GM12864 (cell line): Measurements from ENCODE around the gene WLS.

ENCODE experiments used
- DNase-seq: peaks from one replicate; pipeline ENCODE4 v3.0.0-alpha.2; 2011; ENCODE audit warnings: low read depth
- H3K4me3 ChIP-seq: 2 replicates; pipeline ENCODE4 v1.5.1; 2011; ENCODE audit warnings: mild to moderate bottlenecking, low read depth, low read length, control low read depth
- TF ChIP-seq, protein P1 (sequence below): IDR thresholded peaks from 2 replicates; pipeline ENCODE4 v1.5.1; 2011; ENCODE audit warnings: low read depth, mild to moderate bottlenecking, moderate library complexity, low read length, control low read depth, inconsistent platforms; ENCODE audit errors: missing control alignments

The WLS gene

GRCh38 chr1:68218490-68218889 is 13.8 kb downstream of the WLS start:
- no peak for DNase-seq
- H3K4me3 ChIP-seq = no peak overlapping the region
- TF ChIP-seq, protein P1, sequence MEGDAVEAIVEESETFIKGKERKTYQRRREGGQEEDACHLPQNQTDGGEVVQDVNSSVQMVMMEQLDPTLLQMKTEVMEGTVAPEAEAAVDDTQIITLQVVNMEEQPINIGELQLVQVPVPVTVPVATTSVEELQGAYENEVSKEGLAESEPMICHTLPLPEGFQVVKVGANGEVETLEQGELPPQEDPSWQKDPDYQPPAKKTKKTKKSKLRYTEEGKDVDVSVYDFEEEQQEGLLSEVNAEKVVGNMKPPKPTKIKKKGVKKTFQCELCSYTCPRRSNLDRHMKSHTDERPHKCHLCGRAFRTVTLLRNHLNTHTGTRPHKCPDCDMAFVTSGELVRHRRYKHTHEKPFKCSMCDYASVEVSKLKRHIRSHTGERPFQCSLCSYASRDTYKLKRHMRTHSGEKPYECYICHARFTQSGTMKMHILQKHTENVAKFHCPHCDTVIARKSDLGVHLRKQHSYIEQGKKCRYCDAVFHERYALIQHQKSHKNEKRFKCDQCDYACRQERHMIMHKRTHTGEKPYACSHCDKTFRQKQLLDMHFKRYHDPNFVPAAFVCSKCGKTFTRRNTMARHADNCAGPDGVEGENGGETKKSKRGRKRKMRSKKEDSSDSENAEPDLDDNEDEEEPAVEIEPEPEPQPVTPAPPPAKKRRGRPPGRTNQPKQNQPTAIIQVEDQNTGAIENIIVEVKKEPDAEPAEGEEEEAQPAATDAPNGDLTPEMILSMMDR = no peak

DNA sequence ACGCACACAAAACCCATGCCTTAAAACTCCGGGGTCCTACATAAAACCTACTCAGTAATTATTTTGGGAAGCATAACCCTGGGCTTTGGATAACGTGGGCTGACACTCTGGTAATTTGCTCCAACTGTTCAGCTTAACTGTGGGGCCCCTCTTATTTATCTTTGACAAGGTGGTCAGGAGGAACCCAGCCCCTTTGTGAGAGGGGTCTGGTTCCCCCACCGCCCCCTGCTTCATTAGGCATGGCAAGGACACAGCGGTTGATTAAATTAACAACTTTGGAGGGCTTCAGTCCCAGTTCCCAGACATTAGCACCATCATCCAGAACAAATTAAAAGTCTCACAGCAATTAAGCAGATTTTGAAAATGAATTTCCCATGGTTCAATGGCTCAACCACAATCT is 14.7 kb downstream of the WLS start:
- no peak for DNase-seq
- TF ChIP-seq, protein P1 = no peak
- no peak overlapping the region for H3K4me3 ChIP-seq

- no peak overlapping the region for H3K4me3 ChIP-seq
- TF ChIP-seq, protein P1 = no peak
- no peak for DNase-seq
Observed at GRCh38 chr1:68217060-68217554, 15.2 kb downstream of the WLS start.

DNA sequence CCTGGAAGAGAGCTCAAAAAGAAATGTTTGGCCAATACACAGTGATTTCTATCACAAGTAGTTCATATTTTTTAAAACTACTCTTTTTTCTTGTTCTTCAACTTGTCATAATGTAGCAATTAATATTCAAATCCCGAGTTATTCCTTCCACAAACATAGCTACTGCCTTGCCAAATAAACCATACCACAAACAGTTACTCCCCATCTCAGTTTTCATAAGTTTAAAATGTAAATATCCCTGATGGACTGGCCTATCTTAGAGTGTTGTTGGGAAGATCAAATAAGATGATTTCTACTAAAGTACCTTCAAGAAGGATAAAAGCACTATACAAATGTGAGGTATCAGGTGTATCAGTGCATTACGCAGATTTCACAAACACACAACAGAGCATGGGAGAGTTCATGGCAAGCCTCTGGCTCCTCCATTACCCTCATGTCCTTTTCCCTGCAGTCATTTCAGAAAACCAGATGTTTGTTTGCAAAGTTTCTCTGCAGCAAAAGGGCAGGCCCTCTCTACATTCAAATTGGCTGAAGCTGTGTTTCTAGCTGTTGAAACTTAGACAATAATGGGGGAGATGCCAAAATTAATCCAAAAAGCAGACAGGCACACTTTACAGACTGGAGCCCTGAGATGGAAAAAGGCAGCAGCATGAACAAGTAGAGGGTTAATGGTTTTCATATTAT is 16.1 kb downstream of the WLS start:
- DNase-seq = no peak
- TF ChIP-seq, protein P1 = no peak
- H3K4me3 ChIP-seq = no peak overlapping the region

GRCh38 chr1:68213843-68214242 is 18.5 kb downstream of the WLS start:
- H3K4me3 ChIP-seq = no peak overlapping the region
- TF ChIP-seq, protein P1 = no peak
- DNase-seq = no peak

- TF ChIP-seq, protein P1 = no peak
- H3K4me3 ChIP-seq = no peak overlapping the region
- DNase-seq = no peak
Observed at GRCh38 chr1:68211761-68212380, 20.5 kb downstream of the WLS start.
